GM21717 (cell line): Measurements from ENCODE around the gene ACSBG1.

Experiments
- ATAC-seq: cut with Tn5 transposase; IDR thresholded peaks from one replicate; pipeline ENCODE4 v1.9.1; 2021; ENCODE audit warnings: mild to moderate bottlenecking, moderate library complexity; ENCODE audit not compliant: unreplicated experiment

Gene ACSBG1

DNA sequence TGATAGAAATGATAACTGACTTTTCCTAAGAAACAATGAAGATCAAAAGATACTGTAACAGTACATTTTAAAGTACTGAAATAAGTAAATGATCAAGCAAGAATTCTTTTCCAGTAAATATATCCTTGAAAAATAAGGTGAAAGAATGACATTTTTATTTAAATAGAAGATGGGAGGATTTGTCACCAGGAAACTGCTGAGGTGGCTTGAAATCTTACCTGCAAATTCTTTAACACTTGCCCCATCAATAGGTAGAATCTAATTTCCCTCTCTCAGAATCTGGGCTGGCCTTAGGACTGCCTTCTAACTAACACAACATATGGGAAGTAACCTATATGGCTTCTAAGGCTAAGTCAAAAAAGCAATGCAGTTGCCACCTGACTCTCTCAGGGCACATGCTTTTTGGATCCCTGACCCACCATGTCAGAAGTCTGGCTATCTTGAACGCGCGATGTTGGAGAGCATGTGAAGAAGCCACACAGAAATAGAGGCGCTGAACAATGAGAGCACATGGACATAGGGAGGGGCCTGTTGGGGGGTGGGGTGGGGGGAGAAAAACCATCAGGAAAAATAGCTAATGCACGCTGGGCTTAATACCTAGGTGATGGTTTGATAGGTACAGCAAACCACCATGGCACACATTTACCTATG is 11.5 kb downstream of the ACSBG1 start:
- ATAC-seq, result no peak

DNA sequence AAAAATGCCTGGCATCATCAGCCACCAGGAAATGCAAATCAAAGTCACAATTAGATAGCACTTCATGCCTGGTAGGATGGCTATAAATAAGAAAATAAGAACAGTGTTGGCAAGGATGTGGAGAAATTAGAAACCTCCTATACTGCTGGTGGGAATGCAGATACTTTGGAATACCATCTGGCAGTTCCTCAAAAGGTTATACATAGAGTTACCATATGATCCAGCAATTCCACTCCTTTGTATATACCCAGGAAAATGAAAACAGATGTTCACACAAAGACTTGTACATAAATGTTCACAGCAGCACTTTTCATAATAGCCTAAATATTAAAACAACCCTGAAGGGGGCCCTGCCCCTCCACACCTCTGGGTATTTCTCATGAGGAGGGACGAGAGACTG is 13.7 kb downstream of the ACSBG1 start:
- no peak for ATAC-seq

DNA sequence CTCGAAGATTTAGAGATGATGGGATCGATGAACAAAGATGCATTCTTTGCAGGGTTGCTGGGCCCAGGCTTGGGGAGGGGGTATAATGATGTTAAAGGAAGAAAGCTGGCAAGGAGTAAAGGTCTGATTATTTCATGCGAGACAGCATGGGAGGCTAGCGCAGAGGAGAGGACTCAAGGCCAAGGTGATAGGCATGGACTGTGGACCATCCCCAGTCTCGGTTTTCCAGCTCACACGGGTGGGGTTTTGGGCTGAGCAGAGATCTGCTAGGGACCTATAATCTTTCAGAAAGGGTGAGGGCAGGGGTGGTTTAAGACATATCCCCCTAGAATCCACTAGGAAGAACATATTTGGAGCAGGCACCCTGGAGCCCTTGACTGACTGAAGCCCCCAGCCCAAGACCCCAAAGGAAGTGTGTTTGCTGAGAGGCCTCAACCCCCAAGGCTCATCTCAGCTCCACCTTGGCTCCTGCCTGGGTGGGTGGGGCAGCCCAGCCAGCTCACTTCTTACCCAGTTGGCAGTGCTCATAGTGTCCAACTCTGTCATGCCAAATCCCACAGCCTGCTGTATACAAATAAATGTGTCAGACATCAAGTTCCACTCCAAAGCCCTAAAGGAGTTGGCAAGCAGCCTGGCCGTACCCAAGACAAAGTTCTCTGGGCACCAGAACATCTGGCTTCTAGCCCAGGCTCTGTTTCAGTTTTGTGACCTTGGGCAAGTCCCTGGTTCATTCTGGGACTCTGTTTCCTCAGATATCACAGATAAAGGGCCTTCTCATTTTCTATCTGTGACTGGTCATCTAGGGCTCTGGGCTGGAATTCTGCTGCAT is 17.9 kb downstream of the ACSBG1 start:
- no peak for ATAC-seq

DNA sequence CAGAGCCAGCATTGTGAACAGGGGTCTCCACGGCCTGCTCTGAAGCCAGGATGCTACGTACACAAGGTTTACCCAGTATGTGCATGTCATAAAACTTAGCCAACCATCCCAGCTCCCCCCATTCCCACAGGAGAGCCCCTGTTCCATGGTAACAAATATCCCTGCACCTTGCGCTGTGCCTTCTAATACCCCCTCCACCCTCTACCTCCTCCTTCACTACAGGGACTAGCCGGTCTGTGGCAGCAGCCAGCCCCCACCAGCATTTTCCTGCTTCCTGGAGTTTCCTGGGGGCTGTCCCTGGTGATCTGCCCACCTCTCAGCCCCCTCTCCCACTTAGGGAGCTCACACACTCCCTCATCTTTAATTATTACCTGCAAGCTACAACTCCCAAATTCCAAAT is 20.4 kb downstream of the ACSBG1 start:
- no peak for ATAC-seq

DNA sequence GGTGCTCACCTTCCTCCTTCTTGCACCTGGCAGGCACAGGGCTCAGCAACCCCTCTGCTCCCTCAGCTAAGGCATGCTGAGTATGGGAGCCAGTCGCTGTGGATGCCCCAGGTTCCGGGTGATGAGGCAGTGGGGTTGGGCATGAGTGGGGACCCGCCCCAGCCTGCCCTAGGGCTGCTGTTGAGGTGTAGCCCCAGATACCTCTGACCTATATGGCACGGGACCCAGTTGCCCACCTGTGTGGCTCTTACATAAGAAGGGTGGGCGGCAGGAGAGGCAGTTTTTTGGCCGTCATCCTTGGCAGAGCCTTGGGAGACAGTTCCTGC is 21.0 kb downstream of the ACSBG1 start:
- ATAC-seq, result no peak

DNA sequence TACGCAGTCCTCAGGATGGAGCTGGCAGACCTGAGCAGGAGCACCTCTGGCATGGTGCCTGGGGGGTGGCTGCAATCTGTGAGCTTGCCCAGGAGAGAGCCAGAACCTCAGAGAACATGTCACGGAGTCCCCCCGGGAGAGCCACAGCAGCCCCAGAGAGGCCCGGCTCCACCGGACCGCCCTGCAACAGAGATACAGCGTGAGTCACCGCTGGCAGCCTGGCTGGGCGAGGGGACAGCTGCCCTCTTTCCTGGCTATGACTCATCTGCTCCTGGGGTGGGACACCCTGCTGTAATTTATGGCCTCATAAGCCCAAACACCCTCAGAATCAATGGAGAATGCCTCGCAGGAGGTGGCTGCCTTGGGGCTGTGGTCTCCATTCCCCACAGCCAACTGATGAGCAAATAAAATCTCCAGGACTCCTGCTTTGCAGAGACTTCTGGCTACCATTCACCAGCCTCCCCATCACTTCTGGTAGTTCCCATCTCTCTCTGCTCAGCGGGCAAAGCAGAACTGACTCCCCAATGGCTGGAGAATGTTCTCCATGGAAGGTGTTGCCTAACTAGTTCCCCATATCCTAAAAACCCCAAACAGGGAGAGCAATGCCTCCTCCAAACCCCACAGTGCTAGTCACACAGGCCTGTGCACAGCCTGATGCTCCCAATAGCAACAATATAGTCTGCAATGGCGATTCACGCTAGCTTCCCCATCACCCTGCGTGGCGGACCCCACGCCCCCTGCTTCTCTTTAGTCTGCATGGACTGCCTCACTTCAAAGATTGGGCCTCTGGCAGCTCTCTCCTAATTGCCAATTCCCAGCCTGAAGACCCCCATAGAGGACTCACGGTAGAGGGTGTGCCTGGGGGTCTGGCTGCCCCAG is 21.6 kb downstream of the ACSBG1 start:
- no peak for ATAC-seq

DNA sequence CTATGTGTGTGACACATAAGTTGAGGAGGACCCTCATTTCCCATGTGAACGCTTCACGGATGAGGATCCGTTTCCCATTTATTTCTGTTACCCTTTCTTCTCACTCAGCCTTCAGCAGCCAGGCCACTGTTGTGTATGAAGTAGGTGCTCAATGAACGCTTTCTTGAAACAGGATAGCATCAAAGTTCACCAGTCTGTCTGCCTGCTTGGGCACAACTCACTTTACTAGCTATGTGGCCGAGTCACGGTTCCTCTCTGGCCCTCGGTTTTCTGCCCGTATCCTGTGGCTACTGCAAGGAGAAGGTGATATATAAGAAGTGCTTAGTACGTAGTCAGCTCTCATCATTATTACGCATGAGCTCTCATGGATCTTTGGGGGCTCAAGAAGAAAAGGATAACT is 22.4 kb downstream of the ACSBG1 start:
- ATAC-seq, result no peak

DNA sequence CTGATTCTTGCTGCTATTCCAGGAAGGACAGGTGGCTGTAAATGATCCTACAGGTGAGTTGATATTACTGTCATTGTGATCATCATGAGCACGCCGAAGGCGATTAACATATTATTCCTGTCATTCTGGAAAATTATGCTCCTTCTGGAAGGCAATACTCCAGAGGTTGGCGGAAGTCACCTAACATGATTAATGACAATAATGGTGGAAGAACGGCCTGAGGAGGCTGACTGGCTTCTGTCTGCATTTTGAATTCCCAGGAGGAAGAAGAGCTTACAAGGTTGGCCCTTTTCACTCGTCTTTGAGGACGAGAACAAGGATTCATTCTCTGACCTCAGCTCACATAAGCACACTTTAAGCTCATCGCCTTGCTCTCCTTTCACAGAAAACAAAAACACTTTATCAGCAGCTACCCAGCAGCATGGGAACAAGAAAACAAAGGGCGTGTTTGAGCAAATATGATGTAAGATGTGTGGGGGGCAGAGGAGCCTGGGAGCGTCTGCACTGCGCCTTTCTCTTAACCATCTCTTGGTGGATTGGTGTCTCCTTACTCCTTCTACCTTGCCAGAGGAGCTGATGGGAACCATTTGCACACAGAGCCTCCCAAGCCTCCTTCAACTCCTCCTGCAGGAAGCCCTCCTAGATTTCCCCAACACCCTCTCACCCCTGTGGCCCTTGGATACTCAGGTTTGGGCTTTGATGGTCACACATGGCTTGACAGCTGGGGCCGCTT is 23.0 kb downstream of the ACSBG1 start:
- no peak for ATAC-seq

DNA sequence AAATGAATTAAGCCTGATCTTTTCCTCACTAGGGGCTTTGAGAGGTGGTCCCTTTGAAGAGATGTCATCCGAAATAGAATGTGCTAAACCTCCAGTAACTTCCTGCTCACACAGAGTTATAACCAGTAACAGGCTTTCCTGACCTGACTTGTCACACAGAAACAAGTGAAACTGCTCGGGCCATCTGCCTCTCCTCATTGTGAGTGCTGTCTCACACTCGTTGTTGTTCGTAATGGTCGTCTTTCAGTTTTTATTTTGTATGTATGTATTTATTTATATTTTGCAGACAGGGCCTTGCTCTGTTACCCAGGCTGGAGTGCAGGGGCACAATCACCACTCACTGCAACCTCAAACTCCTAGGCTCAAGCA is 24.0 kb downstream of the ACSBG1 start:
- no peak for ATAC-seq

DNA sequence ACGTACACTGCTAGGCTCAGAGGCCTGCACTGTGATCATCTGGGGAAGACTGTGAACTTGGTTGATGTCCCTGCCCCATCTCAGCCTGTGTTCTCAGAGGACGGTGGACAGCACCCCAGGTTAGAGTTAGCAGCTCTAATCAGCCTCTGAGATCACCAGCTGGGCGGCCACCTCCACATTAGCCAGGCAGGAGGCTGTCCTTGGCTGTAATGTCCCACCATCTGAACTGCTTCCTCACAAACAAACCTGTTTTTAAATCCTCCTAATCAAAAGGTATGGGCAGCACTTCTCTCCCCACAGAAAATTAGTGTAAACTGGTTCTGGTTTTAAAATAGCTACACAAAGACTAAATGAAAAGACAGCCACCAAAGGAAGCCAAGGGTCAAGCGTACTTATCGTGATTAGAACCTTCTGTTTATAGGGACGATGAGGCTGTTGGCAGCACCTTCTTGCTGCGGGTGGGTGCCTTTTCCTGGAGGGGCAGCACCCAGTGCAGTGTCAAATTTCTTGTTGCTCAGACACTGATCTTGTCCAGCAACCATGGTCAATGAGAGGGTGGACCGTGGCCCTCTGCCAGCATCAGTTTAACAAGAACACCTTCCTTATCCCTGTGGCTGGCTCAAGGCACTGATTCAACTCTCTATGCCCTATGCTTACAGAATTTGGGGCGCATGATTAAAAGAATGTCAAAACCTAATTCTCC is 24.6 kb downstream of the ACSBG1 start:
- no peak for ATAC-seq

DNA sequence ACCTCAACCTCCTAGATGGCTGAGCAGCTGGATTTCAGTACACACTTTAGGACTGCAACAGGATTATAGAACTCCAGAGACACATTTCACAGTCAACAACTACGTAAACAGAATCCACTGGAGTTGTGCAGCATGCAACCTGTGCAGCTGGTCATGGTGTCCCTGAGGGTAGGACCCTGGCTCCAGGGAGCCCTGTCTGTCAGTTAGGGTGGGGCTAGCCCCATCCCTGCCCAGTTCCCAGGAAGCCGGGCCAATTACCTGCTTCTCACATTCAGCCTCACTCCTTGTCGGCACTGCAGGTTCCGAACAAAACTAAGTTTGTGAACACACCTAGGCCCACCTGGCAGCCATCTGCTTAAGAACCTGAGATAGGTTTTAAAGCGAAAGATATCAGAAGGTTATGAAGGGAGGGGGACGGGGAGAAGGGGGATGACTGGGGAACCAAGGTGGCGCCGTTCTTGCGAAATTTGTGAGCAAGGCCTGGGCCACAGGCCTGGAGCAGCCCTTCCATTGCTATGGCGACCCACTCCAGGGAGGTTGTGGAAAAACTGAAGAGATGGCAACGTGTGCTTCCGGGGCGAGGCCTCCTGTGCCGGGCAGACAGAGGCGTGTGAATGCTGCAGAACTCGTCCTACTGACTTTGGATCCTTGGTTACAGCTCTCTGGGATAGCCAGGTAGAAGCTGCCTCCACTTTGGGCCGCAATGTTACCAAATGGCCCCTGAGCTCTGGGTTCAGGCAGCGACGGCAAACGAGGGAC is 25.3 kb downstream of the ACSBG1 start:
- no peak for ATAC-seq

DNA sequence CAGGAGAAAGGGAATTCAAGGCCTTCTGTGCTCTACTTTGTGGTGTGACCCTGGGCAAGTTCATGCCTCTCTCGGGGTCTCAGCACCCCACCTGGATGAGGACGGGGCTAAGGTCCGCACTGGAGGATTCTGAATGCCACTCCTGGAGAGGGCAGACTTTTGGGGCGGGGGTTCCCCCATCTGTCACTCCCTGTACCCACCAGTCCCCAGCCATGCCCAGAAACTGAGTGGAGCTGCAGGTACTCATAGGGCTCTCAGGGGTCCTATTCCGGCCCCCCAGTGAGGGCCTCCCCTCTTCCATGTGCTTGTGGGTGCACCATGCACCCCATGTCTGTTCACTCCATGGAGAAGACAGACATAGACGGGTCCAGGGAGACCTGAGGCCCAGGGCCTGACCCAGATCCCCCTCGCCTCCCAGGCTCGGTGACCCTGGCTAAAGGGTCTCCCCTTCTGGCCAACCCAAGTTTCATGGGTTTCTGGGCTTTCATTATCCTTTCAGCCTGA is 26.0 kb downstream of the ACSBG1 start:
- no peak for ATAC-seq

DNA sequence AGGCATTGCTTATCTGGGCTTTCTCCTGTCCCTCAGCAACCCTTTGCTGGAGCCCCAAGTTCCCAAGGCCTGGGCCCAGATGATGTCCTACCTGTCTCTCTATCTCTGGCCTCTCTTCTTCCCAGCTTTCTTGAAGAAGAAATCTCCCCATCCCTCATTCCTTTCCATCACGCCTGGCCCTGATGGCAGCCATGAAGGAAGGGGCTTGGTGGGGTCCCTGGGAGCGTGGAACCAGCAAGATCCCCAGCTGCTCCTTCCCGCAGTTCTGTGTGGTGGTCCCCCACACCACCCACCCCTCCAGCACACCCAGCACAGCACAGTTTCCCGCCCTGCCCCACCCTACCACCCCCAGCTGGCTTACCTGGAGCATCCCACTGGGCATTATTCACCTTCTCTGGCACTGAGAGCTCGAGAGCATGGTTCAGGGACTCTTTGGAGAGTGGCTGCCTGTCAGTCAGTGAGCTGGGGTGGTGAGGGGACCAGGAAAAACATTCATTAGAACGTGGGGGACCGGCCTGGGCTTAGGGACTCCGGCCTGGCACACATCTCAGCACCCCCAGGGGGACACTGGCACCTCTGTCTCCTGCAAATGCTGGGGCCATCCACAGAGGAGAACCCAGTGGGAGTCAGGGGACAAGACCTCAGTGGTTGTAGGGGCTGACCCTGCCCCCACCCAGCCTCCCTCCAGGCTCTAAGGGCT is 26.6 kb downstream of the ACSBG1 start:
- no peak for ATAC-seq

DNA sequence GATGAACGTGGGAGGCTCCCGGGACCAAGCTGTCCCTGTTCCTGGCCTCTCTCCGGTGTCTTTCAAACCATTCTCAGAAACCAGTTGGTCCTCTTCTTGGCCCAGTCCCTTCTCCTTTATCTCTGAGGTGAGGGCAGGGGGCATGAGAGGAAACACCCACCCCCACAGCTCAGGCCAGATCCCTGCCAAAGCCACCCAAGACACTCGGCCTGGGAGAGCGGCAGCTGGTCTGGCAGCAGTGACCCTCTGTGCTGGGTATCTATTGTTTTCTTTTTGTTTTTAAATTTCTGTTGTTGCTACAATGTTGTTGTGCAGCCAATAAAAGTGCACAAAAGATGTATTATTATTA is 27.3 kb downstream of the ACSBG1 start:
- no peak for ATAC-seq

DNA sequence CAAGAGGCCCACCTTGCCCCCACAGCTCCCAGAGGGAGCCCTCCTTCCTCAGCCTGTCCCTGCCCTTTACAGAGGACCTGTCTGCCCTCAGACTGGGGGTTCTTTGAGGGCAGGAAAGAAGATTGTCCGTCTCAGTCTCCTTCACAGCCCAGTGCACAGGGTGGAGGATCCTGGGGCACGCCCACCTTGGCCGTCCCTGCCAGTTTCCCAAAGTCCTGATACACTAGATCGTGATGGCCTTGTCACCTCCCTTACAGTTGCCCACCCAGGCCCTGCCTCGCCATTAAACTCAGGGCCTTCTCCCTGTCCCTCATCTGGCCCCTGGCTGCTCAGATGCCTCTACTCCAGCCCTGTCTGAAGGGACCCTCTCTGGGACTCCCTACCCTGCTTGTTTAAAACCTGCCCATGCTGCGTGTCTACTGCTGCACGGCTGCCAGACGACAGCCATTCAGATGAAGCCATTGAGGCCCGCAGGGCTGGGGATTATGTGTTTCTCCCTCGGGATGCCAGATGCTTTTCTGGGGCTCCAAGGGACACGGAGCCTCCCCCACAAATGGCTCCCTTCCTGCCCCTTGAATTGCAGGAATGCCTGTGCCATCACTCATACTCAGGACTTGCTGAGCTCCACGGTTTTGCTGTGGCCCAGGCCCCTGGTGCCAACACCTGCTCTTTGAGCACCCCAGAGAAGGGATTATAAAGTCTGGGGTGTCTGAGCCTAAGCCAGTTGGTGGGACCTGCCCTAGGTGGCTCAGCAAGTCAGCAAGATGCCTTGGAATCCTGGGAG is 27.8 kb downstream of the ACSBG1 start:
- ATAC-seq, result no peak

DNA sequence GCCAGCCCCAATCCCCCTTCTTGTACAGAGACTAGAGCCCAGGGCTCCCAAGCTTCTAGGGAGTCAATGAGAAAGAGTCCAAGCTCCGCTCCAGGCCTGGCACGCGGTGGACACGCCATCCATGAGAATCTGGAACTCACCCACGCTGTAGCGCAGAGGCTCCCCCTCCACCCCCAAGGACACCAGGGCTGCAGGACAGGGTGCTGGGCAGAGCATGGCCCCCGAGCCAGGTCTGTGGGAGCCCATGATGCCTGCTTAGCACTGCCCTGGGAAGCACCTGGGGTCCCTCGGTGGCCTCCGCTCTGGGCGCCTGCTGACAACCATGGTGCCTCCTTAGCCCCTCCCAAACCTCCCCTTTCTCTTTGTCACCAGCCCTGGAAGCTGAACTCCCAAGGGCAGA is 28.5 kb downstream of the ACSBG1 start:
- ATAC-seq, result no peak

DNA sequence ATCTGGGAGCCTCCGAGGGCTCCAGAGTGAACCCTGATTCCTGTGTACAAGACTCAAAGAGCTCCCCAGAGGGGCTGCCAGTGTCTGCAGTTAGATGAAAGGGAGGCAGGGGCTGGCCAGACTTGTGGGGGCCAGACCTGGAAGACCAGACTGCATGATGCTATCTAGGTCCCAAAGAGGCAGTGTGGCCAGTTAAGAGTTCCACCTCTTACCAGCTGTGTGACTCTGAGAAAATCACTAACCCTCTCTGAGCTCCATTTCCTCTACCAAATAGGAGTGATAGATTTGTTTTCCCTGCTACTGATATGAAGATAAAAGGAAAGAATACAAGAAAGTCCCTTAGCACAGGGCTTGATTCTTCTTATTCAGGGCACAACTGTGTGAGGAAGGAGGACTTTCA is 29.0 kb downstream of the ACSBG1 start:
- no peak for ATAC-seq
